HepG2 (cell line): Measurements from ENCODE around the gene OR5H1. TPM values are rescaled to one million over a fixed set of nuclear protein-coding genes. Genes with fewer than 3 reads are reported as not detected.

Experiments
- ATAC-seq: fragments of 200-7000 bp; cut with Tn5 transposase; 3 replicates; pipeline ENCODE4 v1.9.1; 2020; ENCODE audit warnings: mild to moderate bottlenecking, moderate library complexity
- BruUV-seq: library from RNA; stranded (reverse); fragments of 400-500 nt; replicated peaks from 2 replicates; lab custom pipeline; 2021; lab: Mats Ljungman, UMichigan
- CTCF ChIA-PET: fragments of 300-600 bp; formaldehyde crosslinking; extraction: SDS; loops from one replicate; lab custom pipeline; 2021; ENCODE audit warnings: low total read pairs, inconsistent platforms, low intra/inter-chr PET ratio; lab: Yijun Ruan, JAX
- POLR2A ChIA-PET: fragments of 350-600 bp; sonication (Branson Sonifier 250); formaldehyde crosslinking; loops from one replicate; lab custom pipeline; 2020; ENCODE audit warnings: antibody characterized with exemption, inconsistent platforms; lab: Yijun Ruan, JAX
- DNase-seq: peaks from one replicate; pipeline ENCODE4 v3.0.0-alpha.2; 2015; ENCODE audit warnings: low spot score
- FAIRE-seq: peaks from 3 replicates; lab custom pipeline; 2011; peaks lifted over from hg19 to GRCh38; lab: Jason Lieb, UNC
- H2AFZ ChIP-seq: one replicate; pipeline ENCODE4 v1.6.1; 2011; ENCODE audit warnings: low read length, inconsistent platforms
- H3K27ac ChIP-seq: fragments of 300-600 bp; 3 replicates; pipeline ENCODE4 v1.8.0; 2011; ENCODE audit warnings: mixed run types, mild to moderate bottlenecking, mixed read lengths, low read length, inconsistent platforms; ENCODE audit not compliant: insufficient read depth; ENCODE audit errors: extremely low read length
- H3K27me3 ChIP-seq, 2 experiments: fragments of 200-600 bp in 1 of 2; 2 replicates in 1 of 2; 3 replicates in 1 of 2; pipeline versions ENCODE4 v1.6.0 to v1.8.0; 2011; ENCODE audit warnings: low read length in 2 of 2, mild to moderate bottlenecking in 2 of 2, moderate library complexity in 2 of 2, inconsistent platforms in 1 of 2; ENCODE audit not compliant: insufficient read depth in 2 of 2, control insufficient read depth in 1 of 2
- H3K36me3 ChIP-seq, 2 experiments: fragments of 200-600 bp in 1 of 2; replicated peaks in 1 of 2; 2 replicates in 1 of 2; 3 replicates in 1 of 2; pipeline versions ENCODE4 v1.5.1 to v1.8.0; 2011; ENCODE audit warnings: low read length in 2 of 2, inconsistent platforms in 1 of 2; ENCODE audit not compliant: insufficient read depth in 2 of 2, control insufficient read depth in 1 of 2
- H3K4me1 ChIP-seq: 2 replicates; pipeline ENCODE4 v1.5.1; 2012; ENCODE audit warnings: low read length, inconsistent platforms; ENCODE audit not compliant: insufficient read depth
- H3K4me2 ChIP-seq: 2 replicates; pipeline ENCODE4 v1.6.0; 2011; ENCODE audit warnings: low read depth, low read length, inconsistent platforms
- H3K4me3 ChIP-seq, 3 experiments: fragments of 200-600 bp in 1 of 3; sonication (generic), shearing (Covaris generic) in 1 of 3; replicated peaks in 1 of 3; 2 replicates each; pipeline ENCODE4 v1.5.1; 2011 to 2016; ENCODE audit warnings: low read length in 3 of 3, inconsistent platforms in 2 of 3, low read depth in 2 of 3, mild to moderate bottlenecking in 2 of 3, control low read depth in 1 of 3, mixed read lengths in 1 of 3; ENCODE audit not compliant: insufficient read depth in 1 of 3
- H3K79me2 ChIP-seq: one replicate; pipeline ENCODE4 v1.6.1; 2011; ENCODE audit warnings: low read length, inconsistent platforms; ENCODE audit not compliant: insufficient read depth
- H3K9ac ChIP-seq: 2 replicates; pipeline ENCODE4 v1.6.0; 2011; ENCODE audit warnings: mild to moderate bottlenecking, low read depth, low read length, inconsistent platforms; ENCODE audit not compliant: insufficient read depth
- H3K9me3 ChIP-seq: 2 replicates; pipeline ENCODE4 v1.5.1; 2012; ENCODE audit warnings: mild to moderate bottlenecking, low read length
- H4K20me1 ChIP-seq: 2 replicates; pipeline ENCODE4 v1.6.0; 2011; ENCODE audit warnings: inconsistent platforms, mild to moderate bottlenecking, low read length, moderate library complexity; ENCODE audit not compliant: insufficient read depth
- AKAP8 ChIP-seq: sonication (generic); formaldehyde crosslinking; IDR thresholded peaks from 2 replicates; pipeline ENCODE4 v1.5.1; 2020; ENCODE audit warnings: mild to moderate bottlenecking, missing genetic modification reagents
- ATAD3A ChIP-seq: sonication (generic); formaldehyde crosslinking; IDR thresholded peaks from 2 replicates; pipeline ENCODE4 v1.4.0; 2020; ENCODE audit warnings: missing genetic modification reagents
- BCL6 ChIP-seq: IDR thresholded peaks from 2 replicates; pipeline ENCODE4 v1.6.1; 2016; ENCODE audit warnings: missing genetic modification reagents, missing compliant biosample characterization
- CREB3 ChIP-seq: sonication (generic); formaldehyde crosslinking; IDR thresholded peaks from 2 replicates; pipeline ENCODE4 v1.5.0; 2020; ENCODE audit warnings: missing genetic modification reagents
- KLF16 ChIP-seq, 2 experiments: sonication (generic) in 1 of 2; formaldehyde crosslinking in 1 of 2; IDR thresholded peaks; 2 replicates each; pipeline versions ENCODE4 v1.6.1 to v1.8.0; 2016 to 2023; ENCODE audit warnings: missing genetic modification reagents in 2 of 2, missing compliant biosample characterization in 1 of 2
- KMT2A ChIP-seq: sonication (generic); formaldehyde crosslinking; IDR thresholded peaks from 2 replicates; pipeline ENCODE4 v1.4.0; 2020; ENCODE audit warnings: missing genetic modification reagents
- MEIS2 ChIP-seq: sonication (generic); formaldehyde crosslinking; IDR thresholded peaks from 2 replicates; pipeline ENCODE4 v1.9.0; 2021; ENCODE audit warnings: mild to moderate bottlenecking, missing genetic modification reagents
- PCBP1 ChIP-seq: fragments of 200-400 bp; formaldehyde crosslinking; IDR thresholded peaks from 2 replicates; pipeline ENCODE4 v1.6.1; 2017; ENCODE audit warnings: mild to moderate bottlenecking, low read depth, low read length, borderline replicate concordance
- PPARG ChIP-seq: conservative IDR thresholded peaks from 2 replicates; pipeline ENCODE4 v1.6.1; 2016; ENCODE audit warnings: missing biosample characterization, missing genetic modification reagents
- RAD51 ChIP-seq: fragments of 450-650 bp; IDR thresholded peaks from 2 replicates; pipeline ENCODE4 v1.6.1; 2016; ENCODE audit warnings: borderline replicate concordance
- ZNF101 ChIP-seq: sonication (generic); formaldehyde crosslinking; IDR thresholded peaks from 2 replicates; pipeline ENCODE4 v1.4.0; 2020; ENCODE audit warnings: mild to moderate bottlenecking, low read depth, missing genetic modification reagents, borderline replicate concordance
- ZNF407 ChIP-seq: sonication (generic); formaldehyde crosslinking; IDR thresholded peaks from one replicate; pipeline ENCODE4 v1.5.1; 2020; ENCODE audit warnings: mild to moderate bottlenecking, missing genetic modification reagents; ENCODE audit errors: not compliant biosample characterization
- ZNF441 ChIP-seq: sonication (generic); formaldehyde crosslinking; IDR thresholded peaks from 2 replicates; pipeline ENCODE4 v1.7.0; 2021; ENCODE audit warnings: missing genetic modification reagents, borderline replicate concordance
- ZNF552 ChIP-seq: sonication (generic); formaldehyde crosslinking; IDR thresholded peaks from 2 replicates; pipeline ENCODE4 v1.9.0; 2022; ENCODE audit warnings: missing genetic modification reagents, mild to moderate bottlenecking, borderline replicate concordance
- in situ Hi-C: cut with HindIII; loops from 2 replicates; pipeline ENCODE4 v1.10.0; 2017; ENCODE audit warnings: low pct_unique_long_range_greater_than_20kb; ENCODE audit not compliant: extremely low pct_ligation_motif_present
- intact Hi-C: fragments of 100-400 bp; cut with micrococcal nuclease; formaldehyde crosslinking; loops from one replicate; pipeline ENCODE4 v1.10.0; 2022; ENCODE audit not compliant: unreplicated experiment
- polyA plus RNA-seq, 8 experiments: library from polyadenylated mRNA; depleted of rRNA in 3 of 8; stranded (reverse) in 7 of 8; unstranded in 1 of 8; fragments of >200 nt; fragmentation: Illumina TruSeq in 4 of 8; extraction: Trizol in 4 of 8; gene quantifications; 2 replicates each; pipeline versions ENCODE4 v1.2.1 to v1.2.3, GENCODE V29; 2011 to 2016; ENCODE audit warnings: low read depth in 4 of 8, missing spikeins in 1 of 8, mixed read lengths in 1 of 8; ENCODE audit not compliant: insufficient read depth in 1 of 8
- total RNA-seq, 5 experiments: library from RNA; depleted of rRNA; stranded (reverse); fragments of >200 nt; fragmentation: Illumina TruSeq; extraction: Trizol; gene quantifications; 2 replicates each; pipeline ENCODE4 v1.2.3, GENCODE V29; 2016; ENCODE audit warnings: low read depth in 1 of 5

OR5H1 gene
- total and polyA plus RNA-seq, 2 of the 13 experiments (the other 11 are each of a cell fraction or from before 2014, with no cell fraction given) = not detected

GRCh38 chr3:98182196-98182595 is 51.7 kb downstream of the OR5H1 start:
- Histone ChIP-seq H3K4me3 (no peak overlapping the region), H3K4me2 (no peak overlapping the region), H3K79me2 (no peaks in the 10 kb centered on the region), H2AFZ (no peak overlapping the region), H3K36me3 (no peaks in the 10 kb centered on the region), H3K9ac (no peak overlapping the region), H3K27me3 (no peaks in the 10 kb centered on the region), H3K27ac (no peak overlapping the region), H4K20me1 (no peaks in the 10 kb centered on the region), H3K4me1 (no peaks in the 10 kb centered on the region), H3K9me3 (no peaks in the 10 kb centered on the region)
- ChIA-PET CTCF (no interaction called here), POLR2A (no interaction called here)
- DNase-seq = no peak
- in situ Hi-C loops = no loop called here
- BruUV-seq = no TSS peak
- FAIRE-seq = no peak
- intact Hi-C loops = loop anchor here (2.0 kb wide), 1 partner anchor 41 kb away; no protein-coding TSS in a partner anchor
- ATAC-seq = no peak
- no peak for TF ChIP-seq ZNF407
- TF ChIP-seq ZNF101 = no peak
- TF ChIP-seq ZNF552 = no peak
- TF ChIP-seq ATAD3A (CRISPR knock-in tag) = no peak
- no peak for TF ChIP-seq ZNF441
- no peak for TF ChIP-seq RAD51
- TF ChIP-seq KLF16 (CRISPR knock-in tag; IDR thresholded peaks at IDR 0.05) = no peak
- TF ChIP-seq PPARG (CRISPR knock-in tag) = no peak
- TF ChIP-seq KMT2A (CRISPR knock-in tag) = no peak
- TF ChIP-seq BCL6 (CRISPR knock-in tag) = no peak
- no peak for TF ChIP-seq AKAP8 (CRISPR knock-in tag)
- TF ChIP-seq PCBP1 = no peak
- TF ChIP-seq CREB3 (CRISPR knock-in tag) = no peak
- no peak for TF ChIP-seq MEIS2 (CRISPR knock-in tag)
